ENCODE measurements around the gene TMEM30A.
A peak's percentile ranks its signal among the peaks of the same experiment; 100 is the strongest.

The TMEM30A gene

GRCh38 chr6:75287424-75287823, 2.8 kb upstream of the TMEM30A start:
- Histone ChIP-seq H3K79me1 (ENCODE audit: low read depth, low read length) (peaks cover 6% of the 10 kb centered on the region), H3K27ac (replicated peaks; ENCODE audit: low read length) (no peak overlapping the region), H3K4me2 (ENCODE audit: insufficient read depth, low read length, poor library complexity, severe bottlenecking) (no peak overlapping the region), H3K18ac (ENCODE audit: low read length) (no peak overlapping the region), H3K4ac (ENCODE audit: low read length) (no peak overlapping the region), H2AFZ (ENCODE audit: low read length) (no peak overlapping the region), H3K4me3 (ENCODE audit: low read length in 2 of 2) (no peak overlapping the region), H3K4me1 (ENCODE audit: control insufficient read depth in 2 of 2, insufficient read depth in 1 of 2, low read depth in 1 of 2, low read length in 2 of 2) (peaks cover 7 to 23% of the 10 kb centered on the region in 2 donors), H2BK5ac (ENCODE audit: low read length) (no peak overlapping the region), H4K8ac (ENCODE audit: low read depth, low read length) (no peak overlapping the region), H2BK15ac (ENCODE audit: low read length) (no peak overlapping the region), H4K91ac (ENCODE audit: low read depth, low read length, poor library complexity) (no peak overlapping the region), H3K23ac (ENCODE audit: low read depth, low read length, poor library complexity) (no peak overlapping the region), H2AK5ac (ENCODE audit: low read depth, low read length) (no peak overlapping the region), H2BK120ac (ENCODE audit: low read depth, low read length) (no peak overlapping the region), H3K27me3 (ENCODE audit: control insufficient read depth in 3 of 3, insufficient read depth in 3 of 3, low read depth in 1 of 3, low read length in 3 of 3) (no peaks in the 10 kb centered on the region), H3K14ac (ENCODE audit: low read length) (no peak overlapping the region), H2BK12ac (ENCODE audit: low read length) (no peak overlapping the region), H3K36me3 (replicated peaks in 1 of 2; ENCODE audit: control insufficient read depth in 2 of 2, insufficient read depth in 2 of 2, low read length in 2 of 2) (no peaks in the 10 kb centered on the region), H3K9ac (ENCODE audit: low read depth, low read length, poor library complexity) (no peak overlapping the region), H3K9me3 (replicated peaks in 1 of 2; ENCODE audit: control insufficient read depth in 2 of 2, insufficient read depth in 1 of 2, low read depth in 1 of 2, low read length in 2 of 2) (no peaks in the 10 kb centered on the region)
- no CpG with 5 or more reads among the region's 1 CpG for WGBS, 2 donors (ENCODE audit: extremely low coverage in 2 of 2, insufficient read length in 2 of 2, insufficient replicate concordance in 1 of 2)
- DNase-seq (ENCODE audit: low spot score) = no peak

- WGBS, 2 donors (ENCODE audit: extremely low coverage in 2 of 2, insufficient read length in 2 of 2, insufficient replicate concordance in 1 of 2) = no CpG with 5 or more reads among the region's 2 CpGs
- Histone ChIP-seq H4K8ac (ENCODE audit: low read depth, low read length) (no peak overlapping the region), H4K91ac (ENCODE audit: low read depth, low read length, poor library complexity) (no peak overlapping the region), H3K9ac (ENCODE audit: low read depth, low read length, poor library complexity) (no peak overlapping the region), H3K4me2 (ENCODE audit: insufficient read depth, low read length, poor library complexity, severe bottlenecking) (no peak overlapping the region), H3K27me3 (ENCODE audit: control insufficient read depth in 3 of 3, insufficient read depth in 3 of 3, low read depth in 1 of 3, low read length in 3 of 3) (no peaks in the 10 kb centered on the region), H3K4ac (ENCODE audit: low read length) (no peak overlapping the region), H2BK5ac (ENCODE audit: low read length) (no peak overlapping the region), H3K36me3 (replicated peaks in 1 of 2; ENCODE audit: control insufficient read depth in 2 of 2, insufficient read depth in 2 of 2, low read length in 2 of 2) (no peaks in the 10 kb centered on the region), H2BK15ac (ENCODE audit: low read length) (no peak overlapping the region), H2BK12ac (ENCODE audit: low read length) (no peak overlapping the region), H2AFZ (ENCODE audit: low read length) (no peak overlapping the region), H3K14ac (ENCODE audit: low read length) (no peak overlapping the region), H3K4me3 (ENCODE audit: low read length in 2 of 2) (no peak overlapping the region), H3K23ac (ENCODE audit: low read depth, low read length, poor library complexity) (no peak overlapping the region), H3K79me1 (ENCODE audit: low read depth, low read length) (peaks cover 6% of the 10 kb centered on the region), H2BK120ac (ENCODE audit: low read depth, low read length) (no peak overlapping the region), H3K9me3 (replicated peaks in 1 of 2; ENCODE audit: control insufficient read depth in 2 of 2, insufficient read depth in 1 of 2, low read depth in 1 of 2, low read length in 2 of 2) (no peaks in the 10 kb centered on the region), H3K27ac (replicated peaks; ENCODE audit: low read length) (no peak overlapping the region), H2AK5ac (ENCODE audit: low read depth, low read length) (no peak overlapping the region), H3K4me1 (ENCODE audit: control insufficient read depth in 2 of 2, insufficient read depth in 1 of 2, low read depth in 1 of 2, low read length in 2 of 2) (peaks cover 7 to 27% of the 10 kb centered on the region in 2 donors), H3K18ac (ENCODE audit: low read length) (no peak overlapping the region)
- DNase-seq (ENCODE audit: low spot score) = no peak
Measured at GRCh38 chr6:75286955-75287354, 2.4 kb upstream of the TMEM30A start.

- Histone ChIP-seq H2BK15ac (ENCODE audit: low read length) (no peak overlapping the region), H3K4me3 (ENCODE audit: low read length in 2 of 2) (peak overlapping the region; percentile 82 to 90), H2BK5ac (ENCODE audit: low read length) (no peak overlapping the region), H3K27me3 (ENCODE audit: control insufficient read depth in 3 of 3, insufficient read depth in 3 of 3, low read depth in 1 of 3, low read length in 3 of 3) (no peaks in the 10 kb centered on the region), H4K91ac (ENCODE audit: low read depth, low read length, poor library complexity) (no peak overlapping the region), H3K79me1 (ENCODE audit: low read depth, low read length) (peaks cover 6% of the 10 kb centered on the region), H3K36me3 (replicated peaks in 1 of 2; ENCODE audit: control insufficient read depth in 2 of 2, insufficient read depth in 2 of 2, low read length in 2 of 2) (no peaks in the 10 kb centered on the region), H2AFZ (ENCODE audit: low read length) (peak overlapping the region; percentile 84), H3K9me3 (replicated peaks in 1 of 2; ENCODE audit: control insufficient read depth in 2 of 2, insufficient read depth in 1 of 2, low read depth in 1 of 2, low read length in 2 of 2) (no peaks in the 10 kb centered on the region), H3K14ac (ENCODE audit: low read length) (no peak overlapping the region), H2BK12ac (ENCODE audit: low read length) (no peak overlapping the region), H4K8ac (ENCODE audit: low read depth, low read length) (no peak overlapping the region), H2AK5ac (ENCODE audit: low read depth, low read length) (no peak overlapping the region), H3K23ac (ENCODE audit: low read depth, low read length, poor library complexity) (no peak overlapping the region), H3K27ac (replicated peaks; ENCODE audit: low read length) (no peak overlapping the region), H2BK120ac (ENCODE audit: low read depth, low read length) (no peak overlapping the region), H3K9ac (ENCODE audit: low read depth, low read length, poor library complexity) (no peak overlapping the region), H3K4me2 (ENCODE audit: insufficient read depth, low read length, poor library complexity, severe bottlenecking) (peak overlapping the region; percentile 48), H3K18ac (ENCODE audit: low read length) (no peak overlapping the region), H3K4ac (ENCODE audit: low read length) (no peak overlapping the region), H3K4me1 (ENCODE audit: control insufficient read depth in 2 of 2, insufficient read depth in 1 of 2, low read depth in 1 of 2, low read length in 2 of 2) (peaks cover 0 to 20% of the 10 kb centered on the region in 2 donors)
- no CpG with 5 or more reads among the region's 6 CpGs for WGBS, 2 donors (ENCODE audit: extremely low coverage in 2 of 2, insufficient read length in 2 of 2, insufficient replicate concordance in 1 of 2)
- no peak for DNase-seq (ENCODE audit: low spot score)
Measured at GRCh38 chr6:75285283-75285639, 669 bp upstream of the TMEM30A start.

- no peaks in the 10 kb centered on the region for H3K27me3 ChIP-seq (ENCODE audit: control insufficient read depth in 3 of 3, insufficient read depth in 3 of 3, low read depth in 1 of 3, low read length in 3 of 3)
- peak overlapping the region; percentile 48 for H3K23ac ChIP-seq (ENCODE audit: low read depth, low read length, poor library complexity)
- H3K18ac ChIP-seq (ENCODE audit: low read length) = peak overlapping the region; percentile 89
- H2BK12ac ChIP-seq (ENCODE audit: low read length) = no peak overlapping the region
- peaks cover 1 to 15% of the 10 kb centered on the region in 2 donors for H3K4me1 ChIP-seq (ENCODE audit: control insufficient read depth in 2 of 2, insufficient read depth in 1 of 2, low read depth in 1 of 2, low read length in 2 of 2)
- no peak overlapping the region for H4K8ac ChIP-seq (ENCODE audit: low read depth, low read length)
- H4K91ac ChIP-seq (ENCODE audit: low read depth, low read length, poor library complexity) = no peak overlapping the region
- H3K36me3 ChIP-seq (replicated peaks in 1 of 2; ENCODE audit: control insufficient read depth in 2 of 2, insufficient read depth in 2 of 2, low read length in 2 of 2) = peaks cover 0 to 4% of the 10 kb centered on the region in 2 donors
- peak overlapping the region; percentile 89 for H2AFZ ChIP-seq (ENCODE audit: low read length)
- no peak overlapping the region for H3K4ac ChIP-seq (ENCODE audit: low read length)
- H2BK15ac ChIP-seq (ENCODE audit: low read length) = no peak overlapping the region
- no peak overlapping the region for H3K14ac ChIP-seq (ENCODE audit: low read length)
- peak overlapping the region; percentile 77 for H3K27ac ChIP-seq (replicated peaks; ENCODE audit: low read length)
- peak overlapping the region; percentile 84 for H3K9ac ChIP-seq (ENCODE audit: low read depth, low read length, poor library complexity)
- no peak overlapping the region for H2AK5ac ChIP-seq (ENCODE audit: low read depth, low read length)
- no peaks in the 10 kb centered on the region for H3K9me3 ChIP-seq (replicated peaks in 1 of 2; ENCODE audit: control insufficient read depth in 2 of 2, insufficient read depth in 1 of 2, low read depth in 1 of 2, low read length in 2 of 2)
- peak overlapping the region; percentile 49 for H2BK5ac ChIP-seq (ENCODE audit: low read length)
- DNase-seq (ENCODE audit: low spot score) = no peak
- WGBS, 2 donors (ENCODE audit: extremely low coverage in 2 of 2, insufficient read length in 2 of 2, insufficient replicate concordance in 1 of 2) = no CpG with 5 or more reads among the region's 36 CpGs
- H2BK120ac ChIP-seq (ENCODE audit: low read depth, low read length) = no peak overlapping the region
- H3K4me2 ChIP-seq (ENCODE audit: insufficient read depth, low read length, poor library complexity, severe bottlenecking) = peak overlapping the region; percentile 51
- peaks cover 6% of the 10 kb centered on the region for H3K79me1 ChIP-seq (ENCODE audit: low read depth, low read length)
- peak overlapping the region; percentile 90 to 94 for H3K4me3 ChIP-seq (ENCODE audit: low read length in 2 of 2)
Measured at GRCh38 chr6:75283907-75284631, 523 bp downstream of the TMEM30A start.

Data from neuronal stem cell (in vitro differentiated cells).